ENCODE measurements around the gene DDX25.
A peak's percentile ranks its signal among the peaks of the same experiment; 100 is the strongest.

Gene DDX25

GRCh38 chr11:125873881-125874555 is 30.3 kb upstream of the DDX25 start:
- no peak for DNase-seq
- Mint-ChIP-seq H3K27ac (no peak overlapping the region), H3K9me3 (peaks cover 7% of the 10 kb centered on the region), H3K4me1 (peaks cover 6% of the 10 kb centered on the region), H3K36me3 (ENCODE audit: low read depth) (no peaks in the 10 kb centered on the region), H3K4me3 (peak overlapping the region; percentile 56), H3K27me3 (ENCODE audit: low read depth, poor library complexity) (peaks cover 24% of the 10 kb centered on the region)
- TF ChIP-seq CTCF (IDR thresholded peaks at IDR 0.05): no peak

GRCh38 chr11:125874556-125875124 is 29.7 kb upstream of the DDX25 start:
- peak overlapping the region; percentile 56 for H3K4me3 Mint-ChIP-seq
- no peaks in the 10 kb centered on the region for H3K36me3 Mint-ChIP-seq (ENCODE audit: low read depth)
- peaks cover 7% of the 10 kb centered on the region for H3K9me3 Mint-ChIP-seq
- peaks cover 28% of the 10 kb centered on the region for H3K27me3 Mint-ChIP-seq (ENCODE audit: low read depth, poor library complexity)
- H3K27ac Mint-ChIP-seq: no peak overlapping the region
- peak; percentile 71 for DNase-seq
- peaks cover 6% of the 10 kb centered on the region for H3K4me1 Mint-ChIP-seq
- peak; percentile 78 for TF ChIP-seq CTCF (IDR thresholded peaks at IDR 0.05)

- no peak for DNase-seq
- Mint-ChIP-seq H3K36me3 (ENCODE audit: low read depth) (no peaks in the 10 kb centered on the region), H3K27me3 (ENCODE audit: low read depth, poor library complexity) (peaks cover 40% of the 10 kb centered on the region), H3K27ac (no peak overlapping the region), H3K4me3 (no peak overlapping the region), H3K9me3 (peaks cover 19% of the 10 kb centered on the region), H3K4me1 (no peaks in the 10 kb centered on the region)
- TF ChIP-seq CTCF (IDR thresholded peaks at IDR 0.05): no peak
Observed at GRCh38 chr11:125881291-125881690, 23.0 kb upstream of the DDX25 start.

GRCh38 chr11:125883375-125883774 is 20.9 kb upstream of the DDX25 start:
- Mint-ChIP-seq H3K36me3 (ENCODE audit: low read depth) (no peaks in the 10 kb centered on the region), H3K4me3 (no peak overlapping the region), H3K27ac (no peak overlapping the region), H3K9me3 (peaks cover 30% of the 10 kb centered on the region), H3K27me3 (ENCODE audit: low read depth, poor library complexity) (peaks cover 35% of the 10 kb centered on the region), H3K4me1 (no peaks in the 10 kb centered on the region)
- no peak for DNase-seq
- no peak for TF ChIP-seq CTCF (IDR thresholded peaks at IDR 0.05)

- Mint-ChIP-seq H3K27me3 (ENCODE audit: low read depth, poor library complexity) (peaks cover 2% of the 10 kb centered on the region), H3K4me1 (peaks cover 5% of the 10 kb centered on the region), H3K27ac (no peak overlapping the region), H3K4me3 (peak overlapping the region; percentile 79), H3K9me3 (peaks cover 30% of the 10 kb centered on the region), H3K36me3 (ENCODE audit: low read depth) (peaks cover 5% of the 10 kb centered on the region)
- no peak for DNase-seq
- TF ChIP-seq CTCF (IDR thresholded peaks at IDR 0.05): no peak
Observed at GRCh38 chr11:125886997-125887372, 17.3 kb upstream of the DDX25 start.
